ENCODE data around the gene ARHGAP27. TPM values are rescaled to one million over a fixed set of nuclear protein-coding genes. Genes with fewer than 3 reads are reported as not detected.

The ARHGAP27 gene
- total and polyA plus RNA-seq, 2 of the 4 experiments (the other 2 are of a cell fraction), result under 0.01 to 0.89 TPM

DNA sequence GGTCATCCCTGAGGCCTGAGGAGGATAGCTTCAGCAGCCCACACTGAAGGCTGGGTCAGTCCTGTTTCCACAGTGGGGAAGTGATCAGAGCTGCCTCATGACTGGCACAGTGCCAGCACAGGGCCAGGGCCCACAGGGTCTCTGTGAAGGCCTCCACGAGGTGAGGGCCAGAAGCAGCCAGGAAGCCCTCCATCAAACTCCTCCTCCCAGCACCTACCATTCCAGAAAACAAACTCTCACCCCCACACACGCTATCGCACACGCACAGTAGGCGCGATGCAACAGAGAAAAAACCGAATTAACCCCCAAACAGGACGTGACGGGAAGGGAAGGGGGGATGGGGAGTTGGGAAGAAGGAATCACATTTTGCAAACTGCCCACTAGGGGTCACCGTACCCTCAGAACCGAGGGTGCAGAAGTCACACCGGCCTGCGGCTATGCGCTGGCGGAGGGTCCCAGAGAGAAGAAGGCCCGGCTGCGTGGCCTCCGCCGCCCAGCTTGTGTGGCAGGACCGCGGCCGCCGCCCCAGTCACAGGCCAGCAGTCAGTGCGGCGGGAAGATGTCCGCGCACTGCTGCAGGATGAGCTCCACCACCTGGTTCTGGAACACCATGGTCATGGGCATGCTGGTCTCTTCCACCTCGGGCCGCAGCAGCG is 37.6 kb downstream of the ARHGAP27 start:
- peak overlapping the region; percentile 19 for H2BK5ac ChIP-seq (ENCODE audit: low read depth, low read length, poor library complexity, severe bottlenecking)
- no TSS peak for BruUV-seq (replicated peaks)
- peak overlapping the region; percentile 41; the same call in 1 of the 2 replicates for H3K23ac ChIP-seq (ENCODE audit: low read depth, low read length)
- in situ Hi-C loops (cut with MboI; ENCODE audit: low sequenced_read_pairs) (no loop called here), intact Hi-C loops (cut with micrococcal nuclease) (loop anchor here (1.0 to 2.0 kb wide), 2 partner anchors 30 to 438 kb away; no protein-coding TSS in a partner anchor), dilution Hi-C loops (cut with HindIII; ENCODE audit: low sequenced_read_pairs, unreplicated experiment) (no loop called here)
- H3K36me3 ChIP-seq (ENCODE audit: control insufficient read depth, insufficient read depth, low read length), result no peaks in the 10 kb centered on the region
- peak overlapping the region; percentile 85 for H4K5ac ChIP-seq (ENCODE audit: low read depth, low read length)
- H2BK20ac ChIP-seq (ENCODE audit: low read depth, low read length), result peak overlapping the region; percentile 82; the same call in 1 of the 2 replicates
- peak overlapping the region; percentile 93 for H3K4ac ChIP-seq (ENCODE audit: low read depth, low read length)
- no peaks in the 10 kb centered on the region for H4K20me1 ChIP-seq (ENCODE audit: insufficient read depth, low read length)
- 0 out of 2 replicates have a peak overlapping the region, but pooled peaks have one; percentile 45 for H3K18ac ChIP-seq (ENCODE audit: low read depth, low read length)
- H3K4me3 ChIP-seq (ENCODE audit: insufficient read depth, low read depth, low read length), result no peak overlapping the region
- H3K4me1 ChIP-seq (ENCODE audit: control insufficient read depth, insufficient read depth, low read length), result peaks cover 5% of the 10 kb centered on the region
- H4K91ac ChIP-seq (ENCODE audit: insufficient read depth, low read depth, low read length), result peak overlapping the region; percentile 73
- peaks cover 7% of the 10 kb centered on the region; the same call in 1 of the 2 replicates for H3K27me3 ChIP-seq (ENCODE audit: control insufficient read depth, insufficient read depth, low read length)
- H3K56ac ChIP-seq (ENCODE audit: extremely low read depth, insufficient read depth, low read length), result peak overlapping the region; percentile 26; the same call in 1 of the 2 replicates
- H2AK9ac ChIP-seq (replicated peaks; ENCODE audit: low read depth, low read length, poor library complexity), result peak overlapping the region; percentile 75
- H3K9me1 ChIP-seq (ENCODE audit: insufficient read depth, low read length), result no peaks in the 10 kb centered on the region
- no peaks in the 10 kb centered on the region for H3K79me1 ChIP-seq (ENCODE audit: low read depth in 1 of 2, low read length in 2 of 2)
- peak overlapping the region; percentile 85 for H2AK5ac ChIP-seq (ENCODE audit: low read depth, low read length)
- H2AFZ ChIP-seq (replicated peaks; ENCODE audit: low read length, poor library complexity), result peak overlapping the region; percentile 99
- H3K4me2 ChIP-seq (ENCODE audit: low read depth, low read length), result peak overlapping the region; percentile 43
- POLR2A ChIA-PET (ENCODE audit: unreplicated experiment), result no interaction called here
- no peak overlapping the region; the same call in 1 of the 2 replicates for H3K27ac ChIP-seq (ENCODE audit: insufficient read depth, low read length)
- peak overlapping the region; percentile 64 for H2BK120ac ChIP-seq (ENCODE audit: low read depth, low read length)
- peak overlapping the region; percentile 53 for H3K9ac ChIP-seq (ENCODE audit: low read depth, low read length)
- WGBS, 2 experiments (ENCODE audit: extremely low coverage in 2 of 2, insufficient read length in 1 of 2), result 2% methylated on average over 9 of the region's 30 CpGs; no CpG with 5 or more reads in 1 of the 2 experiments
- H3K9me3 ChIP-seq (ENCODE audit: control insufficient read depth, insufficient read depth, low read length), result no peaks in the 10 kb centered on the region
- CTCF ChIA-PET, result interaction anchor here (0.8 kb wide), 1 partner anchor 31 kb away, joined by 3 read pairs; no protein-coding TSS in a partner anchor
- peak; percentile 97 for ATAC-seq (ENCODE audit: low read depth)
- H4K8ac ChIP-seq (ENCODE audit: low read depth in 2 of 2, low read length in 2 of 2), result peak overlapping the region; percentile 77 to 98
- DNase-seq, result peak; percentile 90
- H3K14ac ChIP-seq (replicated peaks; ENCODE audit: low read depth, low read length), result peak overlapping the region; percentile 28
- H2BK15ac ChIP-seq (ENCODE audit: low read depth, low read length), result peak overlapping the region; percentile 59; the same call in 2 of the 3 replicates
- TF ChIP-seq, protein P1, sequence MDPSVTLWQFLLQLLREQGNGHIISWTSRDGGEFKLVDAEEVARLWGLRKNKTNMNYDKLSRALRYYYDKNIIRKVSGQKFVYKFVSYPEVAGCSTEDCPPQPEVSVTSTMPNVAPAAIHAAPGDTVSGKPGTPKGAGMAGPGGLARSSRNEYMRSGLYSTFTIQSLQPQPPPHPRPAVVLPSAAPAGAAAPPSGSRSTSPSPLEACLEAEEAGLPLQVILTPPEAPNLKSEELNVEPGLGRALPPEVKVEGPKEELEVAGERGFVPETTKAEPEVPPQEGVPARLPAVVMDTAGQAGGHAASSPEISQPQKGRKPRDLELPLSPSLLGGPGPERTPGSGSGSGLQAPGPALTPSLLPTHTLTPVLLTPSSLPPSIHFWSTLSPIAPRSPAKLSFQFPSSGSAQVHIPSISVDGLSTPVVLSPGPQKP (IDR thresholded peaks at IDR 0.05; ENCODE audit: borderline replicate concordance, low read depth, low read length), result no peak
- TF ChIP-seq RFX5 (IDR thresholded peaks at IDR 0.05; ENCODE audit: low read depth, low read length) (no peak), MXI1 (IDR thresholded peaks at IDR 0.05; ENCODE audit: borderline replicate concordance, low read depth, low read length) (no peak), CEBPB (IDR thresholded peaks at IDR 0.05; ENCODE audit: low read depth, low read length) (no peak), BHLHE40 (IDR thresholded peaks at IDR 0.05; ENCODE audit: low read depth, low read length) (no peak; the same call in 1 of the 2 replicates), MAZ (IDR thresholded peaks at IDR 0.05; ENCODE audit: borderline replicate concordance, low read depth, low read length) (peak; percentile 55; the same call in 1 of the 2 replicates), SMC3 (IDR thresholded peaks at IDR 0.05; ENCODE audit: low read depth, low read length) (peak; percentile 58), MAFK (IDR thresholded peaks at IDR 0.05; ENCODE audit: low read depth, low read length) (no peak), NFE2L2 (IDR thresholded peaks at IDR 0.05; ENCODE audit: low read depth, low read length) (no peak), RCOR1 (IDR thresholded peaks at IDR 0.05; ENCODE audit: insufficient replicate concordance, low read length) (no peak), RAD21 (IDR thresholded peaks at IDR 0.05; ENCODE audit: low read length) (peak; percentile 81)
- TF ChIP-seq, protein P2, sequence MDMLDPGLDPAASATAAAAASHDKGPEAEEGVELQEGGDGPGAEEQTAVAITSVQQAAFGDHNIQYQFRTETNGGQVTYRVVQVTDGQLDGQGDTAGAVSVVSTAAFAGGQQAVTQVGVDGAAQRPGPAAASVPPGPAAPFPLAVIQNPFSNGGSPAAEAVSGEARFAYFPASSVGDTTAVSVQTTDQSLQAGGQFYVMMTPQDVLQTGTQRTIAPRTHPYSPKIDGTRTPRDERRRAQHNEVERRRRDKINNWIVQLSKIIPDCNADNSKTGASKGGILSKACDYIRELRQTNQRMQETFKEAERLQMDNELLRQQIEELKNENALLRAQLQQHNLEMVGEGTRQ (IDR thresholded peaks at IDR 0.05; ENCODE audit: low read depth, low read length), result no peak
- TF ChIP-seq, protein P3, sequence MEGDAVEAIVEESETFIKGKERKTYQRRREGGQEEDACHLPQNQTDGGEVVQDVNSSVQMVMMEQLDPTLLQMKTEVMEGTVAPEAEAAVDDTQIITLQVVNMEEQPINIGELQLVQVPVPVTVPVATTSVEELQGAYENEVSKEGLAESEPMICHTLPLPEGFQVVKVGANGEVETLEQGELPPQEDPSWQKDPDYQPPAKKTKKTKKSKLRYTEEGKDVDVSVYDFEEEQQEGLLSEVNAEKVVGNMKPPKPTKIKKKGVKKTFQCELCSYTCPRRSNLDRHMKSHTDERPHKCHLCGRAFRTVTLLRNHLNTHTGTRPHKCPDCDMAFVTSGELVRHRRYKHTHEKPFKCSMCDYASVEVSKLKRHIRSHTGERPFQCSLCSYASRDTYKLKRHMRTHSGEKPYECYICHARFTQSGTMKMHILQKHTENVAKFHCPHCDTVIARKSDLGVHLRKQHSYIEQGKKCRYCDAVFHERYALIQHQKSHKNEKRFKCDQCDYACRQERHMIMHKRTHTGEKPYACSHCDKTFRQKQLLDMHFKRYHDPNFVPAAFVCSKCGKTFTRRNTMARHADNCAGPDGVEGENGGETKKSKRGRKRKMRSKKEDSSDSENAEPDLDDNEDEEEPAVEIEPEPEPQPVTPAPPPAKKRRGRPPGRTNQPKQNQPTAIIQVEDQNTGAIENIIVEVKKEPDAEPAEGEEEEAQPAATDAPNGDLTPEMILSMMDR (conservative IDR thresholded peaks at IDR 0.05; ENCODE audit: low read depth, low read length), result peak; percentile 89

Measured in IMR-90 (cell line).